Right kidney (tissue), 1 donor: ENCODE measurements around the gene FBXO44.
A peak's percentile ranks its signal among the peaks of the same experiment; 100 is the strongest.

Source experiments
- DNase-seq: peaks from one replicate; pipeline ENCODE4 v3.0.0-alpha.2; 2016

The FBXO44 gene

DNA sequence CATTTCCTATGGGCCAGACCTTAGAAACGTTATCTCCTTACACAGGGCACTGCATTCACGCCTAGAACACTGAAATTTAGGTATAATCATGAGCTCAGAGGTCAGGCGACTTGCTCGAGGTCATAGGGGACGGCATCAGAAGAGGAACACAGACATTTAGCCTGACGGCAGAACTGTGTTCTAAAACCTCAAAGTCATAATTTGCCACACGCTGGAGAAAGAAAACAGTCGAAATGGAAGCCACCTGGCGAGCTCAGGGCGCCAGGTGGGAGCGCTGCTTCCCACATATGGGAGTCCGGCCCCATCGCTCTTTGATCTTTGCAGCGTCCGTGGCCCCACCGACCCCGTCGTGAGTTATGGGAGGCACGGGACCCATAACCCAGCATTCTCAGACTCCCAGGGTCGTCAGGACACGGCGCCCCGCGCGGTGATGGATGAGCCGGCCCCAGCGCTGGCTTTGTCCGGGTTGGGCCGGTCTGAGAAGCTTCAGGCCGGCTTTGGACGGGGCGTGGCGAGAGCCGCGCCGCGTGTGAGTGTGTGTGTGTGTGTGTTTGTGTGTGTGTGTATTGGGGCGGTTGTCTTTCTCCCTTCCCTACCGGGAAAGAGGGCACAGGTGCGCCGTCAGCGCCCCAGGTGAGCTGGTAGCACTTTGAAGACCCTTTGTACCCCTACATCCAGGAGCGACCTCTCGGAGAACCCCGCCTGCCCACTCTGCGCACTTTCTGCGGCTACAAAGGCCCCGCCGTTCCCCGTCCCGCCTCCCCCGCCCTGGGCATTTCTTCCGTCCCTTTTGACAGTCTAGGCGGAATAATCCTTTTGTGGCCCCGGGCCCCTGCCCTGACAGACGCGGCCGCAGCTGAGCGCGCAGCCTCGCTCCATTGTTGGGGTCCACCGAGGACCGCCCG lies 36.0 kb downstream of the FBXO44 start:
- peak; percentile 84 for DNase-seq

DNA sequence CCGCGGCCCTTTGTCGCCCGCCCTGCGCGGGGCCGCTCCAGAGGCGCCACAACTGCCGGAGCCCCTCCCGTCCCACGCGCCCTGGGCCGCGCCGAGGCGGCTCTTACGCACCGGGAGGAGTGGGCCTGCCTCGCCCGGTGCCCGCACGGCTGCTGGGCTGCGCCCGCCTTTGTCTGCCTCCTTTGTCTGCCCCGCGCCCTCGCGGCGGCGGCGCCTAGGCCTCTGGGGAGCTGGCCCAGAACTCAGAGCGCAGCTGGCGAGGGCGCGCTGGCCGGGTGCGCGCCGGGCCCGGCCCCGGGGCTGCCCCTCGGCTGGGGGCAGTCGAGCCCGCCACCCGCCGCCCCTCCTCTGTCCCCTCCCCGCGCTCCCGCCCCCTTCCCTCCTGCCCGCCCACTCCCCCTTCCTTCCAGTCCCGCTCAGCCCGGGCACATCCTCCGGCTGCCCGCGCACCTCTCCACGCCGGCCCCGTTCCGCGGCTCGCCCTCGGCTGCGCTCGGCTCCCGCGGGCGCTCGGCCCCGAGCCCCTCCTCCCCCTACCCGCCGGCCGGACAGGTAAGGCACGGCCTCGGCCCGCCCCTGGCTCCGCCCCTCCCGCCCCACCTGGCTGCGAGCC lies 36.7 kb downstream of the FBXO44 start, which contains the start of gene DRAXIN:
Gene DRAXIN (plus strand): TSS at position 409 of the 613 bp plus-strand sequence. CDS start 14,549 bp downstream, outside the sequence.
- DNase-seq = peak; percentile 80

DNA sequence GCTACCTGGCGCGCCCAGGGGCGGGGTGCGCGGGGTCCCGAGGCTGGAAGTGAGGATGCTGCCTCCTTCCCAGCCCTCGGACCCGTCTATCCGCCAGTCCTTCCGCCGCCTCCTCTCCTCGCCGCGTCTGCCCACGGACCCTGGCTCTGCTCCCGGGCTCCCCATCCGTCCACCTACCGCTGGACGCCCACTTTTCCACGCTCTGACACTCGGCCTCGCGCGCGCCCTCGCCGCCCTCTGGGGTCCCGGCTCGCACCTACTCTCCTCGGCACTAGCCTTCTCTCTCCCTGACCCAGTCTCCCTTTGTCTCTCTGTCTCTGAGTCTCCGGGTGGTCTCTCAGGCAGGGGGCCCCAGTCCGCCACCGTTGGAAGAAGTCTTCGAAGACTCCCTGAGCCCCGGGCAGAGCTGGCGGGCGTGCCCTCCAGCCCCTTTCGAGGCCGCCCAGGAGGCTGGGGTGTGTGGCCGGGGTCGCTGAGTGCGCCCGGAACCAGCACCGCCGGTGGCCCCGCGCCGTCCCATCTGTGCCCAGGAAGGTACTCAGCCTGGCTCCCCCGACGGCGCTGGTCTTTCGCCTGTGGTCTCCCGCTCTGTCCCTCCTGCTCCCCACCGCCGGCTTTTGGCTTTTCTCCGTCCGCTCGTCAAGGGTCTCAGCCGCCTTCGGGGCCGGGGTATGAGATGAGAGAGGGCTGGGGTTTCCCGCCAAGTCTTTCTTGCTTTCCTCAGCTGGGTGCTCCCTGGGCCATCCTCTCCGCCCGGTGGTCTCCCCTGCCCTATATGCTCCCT lies 37.4 kb downstream of the FBXO44 start:
- DNase-seq = peak; percentile 62

DNA sequence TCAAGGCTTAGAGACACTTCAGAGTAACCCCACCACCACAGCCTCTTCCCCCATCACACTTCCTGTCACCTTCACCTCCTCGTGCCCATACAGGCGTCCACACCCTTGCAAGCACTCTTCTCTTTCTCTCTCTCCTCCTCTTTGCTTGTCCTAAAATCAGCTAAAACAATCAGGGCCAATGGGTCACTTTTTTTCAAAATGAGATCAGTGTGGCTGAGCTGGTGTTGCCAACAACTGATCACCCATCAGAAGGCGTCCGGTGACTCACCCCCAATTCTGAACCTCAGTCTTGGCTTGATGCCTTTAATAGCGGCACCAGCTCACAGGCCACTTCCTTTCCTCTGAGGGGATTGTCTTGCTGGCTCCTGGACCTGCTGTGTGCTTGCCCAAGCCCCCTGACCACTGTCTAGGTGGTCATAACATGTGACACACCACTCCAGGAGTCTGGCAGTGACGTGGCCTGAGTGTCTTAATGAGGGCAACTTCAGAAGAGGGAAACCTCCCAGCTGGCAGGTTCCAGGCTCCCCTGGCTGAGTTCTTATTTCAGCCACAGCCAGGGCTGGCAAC lies 38.4 kb downstream of the FBXO44 start:
- DNase-seq = no peak

DNA sequence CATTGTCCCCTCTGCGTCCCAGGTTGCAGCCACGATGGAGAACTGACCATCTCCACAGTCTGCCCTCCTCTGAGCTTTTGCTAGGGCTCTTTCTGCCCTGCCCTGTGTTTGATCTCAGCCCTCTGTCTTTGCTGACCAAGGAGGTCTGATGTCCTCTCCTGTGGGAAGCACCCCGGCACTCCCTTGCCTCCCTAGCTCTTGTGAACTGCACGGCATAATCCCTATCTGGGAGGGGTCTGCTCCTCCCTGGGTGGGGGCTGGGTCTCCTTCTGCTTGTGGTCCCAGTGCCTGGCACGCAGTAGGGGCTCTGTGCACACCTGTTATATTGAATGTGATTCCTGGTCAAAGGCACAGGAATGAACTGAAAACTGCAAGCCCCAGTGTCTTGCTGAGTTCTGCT lies 39.2 kb downstream of the FBXO44 start:
- no peak for DNase-seq

DNA sequence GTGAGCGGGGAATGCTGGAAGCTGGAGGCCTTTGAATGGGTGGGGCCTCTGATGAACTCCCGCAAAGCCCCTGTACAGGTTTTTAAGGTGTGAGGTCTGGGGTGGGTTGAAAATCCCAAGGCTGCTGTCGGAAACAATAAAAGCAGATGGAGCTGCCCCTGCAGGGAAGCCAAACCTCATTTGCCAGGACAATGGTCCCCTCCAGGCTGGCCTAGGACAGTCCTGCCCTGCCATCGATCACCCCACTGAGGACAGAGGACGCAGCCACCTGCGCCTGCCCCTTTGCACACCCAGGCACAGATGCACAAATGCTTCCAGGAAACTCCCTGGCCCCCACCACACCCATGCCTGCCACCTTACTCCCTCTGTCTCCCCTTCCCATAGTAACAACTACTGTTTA lies 41.2 kb downstream of the FBXO44 start:
- no peak for DNase-seq

DNA sequence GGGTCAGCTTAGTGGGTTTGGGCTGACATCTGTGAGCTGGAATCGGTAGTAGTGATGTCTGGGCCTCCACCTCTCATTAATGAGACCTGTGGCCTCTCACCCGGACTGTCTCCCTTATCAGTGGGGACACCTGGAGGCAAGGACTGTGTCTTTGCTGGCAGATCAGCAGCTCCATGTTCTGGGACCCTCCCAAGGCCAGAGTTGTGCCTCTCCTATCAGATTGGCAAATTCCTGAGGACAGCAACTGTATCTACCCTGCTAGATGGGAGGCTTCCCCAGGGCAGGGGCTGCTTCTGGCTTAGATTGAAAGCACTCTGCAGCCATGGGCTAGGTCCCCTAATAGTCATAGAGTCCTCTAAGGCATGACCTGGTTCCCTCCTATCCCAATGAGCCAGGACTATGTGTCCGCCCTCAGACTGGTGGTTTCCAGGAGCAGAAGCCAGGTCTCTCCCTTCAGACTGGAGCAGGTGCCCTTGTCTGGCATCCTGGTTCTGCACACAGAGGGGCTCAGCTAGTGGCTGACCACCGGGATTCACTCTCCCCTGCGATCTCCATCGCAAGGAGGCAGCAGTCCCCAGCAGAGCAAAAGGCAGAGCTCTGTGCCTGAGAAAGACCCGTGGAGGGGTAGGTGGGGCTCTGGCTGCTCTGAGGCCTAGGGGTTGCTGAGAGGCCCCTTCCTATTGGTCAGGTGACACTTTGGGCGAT lies 42.7 kb downstream of the FBXO44 start:
- no peak for DNase-seq

DNA sequence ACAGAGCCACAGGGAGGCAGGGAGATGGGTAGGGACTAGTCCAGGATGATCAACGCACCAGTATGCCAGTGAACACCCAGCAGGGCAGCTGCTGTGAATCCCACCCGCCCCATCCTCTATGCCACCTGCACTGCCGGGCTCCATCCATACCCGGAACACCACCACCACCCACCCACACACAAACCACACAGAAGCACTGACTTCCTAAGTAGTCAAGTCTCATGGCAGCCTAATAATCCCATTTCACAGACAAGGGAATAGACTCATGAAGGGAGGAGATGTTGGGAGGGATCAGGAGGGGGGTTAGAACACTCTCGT lies 43.2 kb downstream of the FBXO44 start:
- no peak for DNase-seq

DNA sequence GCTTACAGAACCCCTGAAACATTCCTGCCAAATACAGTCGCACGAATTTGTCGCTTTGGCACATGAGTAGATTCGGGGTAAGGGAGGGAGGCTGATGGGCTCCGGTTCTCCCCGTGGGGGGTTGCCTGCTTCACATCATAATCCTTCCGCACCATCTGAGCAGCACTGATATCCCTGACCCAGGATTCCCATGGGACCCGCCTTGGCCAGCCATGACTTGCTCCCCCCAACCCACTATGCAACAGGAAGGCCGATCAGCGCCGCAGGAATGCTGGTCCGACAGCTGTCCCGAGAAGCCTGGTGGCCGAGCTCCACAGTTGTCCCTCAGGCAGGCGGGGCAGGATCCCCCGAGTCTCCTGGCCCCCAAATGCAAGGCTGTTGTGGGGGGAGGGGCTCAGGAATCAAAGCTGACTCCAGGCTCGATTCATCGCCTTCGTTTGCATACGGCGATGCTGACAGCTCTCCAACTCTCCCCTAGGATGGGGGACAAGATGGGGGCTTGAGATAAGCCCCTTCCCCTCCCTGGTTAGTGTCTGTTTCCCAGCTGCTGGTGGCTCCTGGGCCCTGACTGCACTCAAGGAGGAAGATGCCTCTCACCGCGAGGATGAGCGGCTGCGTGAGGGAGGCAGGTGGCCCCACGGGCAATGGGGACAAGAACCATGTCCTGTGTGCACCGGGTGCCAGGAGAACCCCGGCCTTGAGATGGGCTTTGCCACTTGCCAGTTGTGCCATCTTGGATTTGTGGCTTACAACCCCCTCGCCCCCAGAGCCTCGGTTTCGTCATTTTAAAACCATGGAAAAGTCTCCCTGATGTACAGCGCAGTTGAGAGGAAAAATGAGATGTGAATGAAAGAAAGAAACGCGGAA lies 46.2 kb downstream of the FBXO44 start:
- no peak for DNase-seq

DNA sequence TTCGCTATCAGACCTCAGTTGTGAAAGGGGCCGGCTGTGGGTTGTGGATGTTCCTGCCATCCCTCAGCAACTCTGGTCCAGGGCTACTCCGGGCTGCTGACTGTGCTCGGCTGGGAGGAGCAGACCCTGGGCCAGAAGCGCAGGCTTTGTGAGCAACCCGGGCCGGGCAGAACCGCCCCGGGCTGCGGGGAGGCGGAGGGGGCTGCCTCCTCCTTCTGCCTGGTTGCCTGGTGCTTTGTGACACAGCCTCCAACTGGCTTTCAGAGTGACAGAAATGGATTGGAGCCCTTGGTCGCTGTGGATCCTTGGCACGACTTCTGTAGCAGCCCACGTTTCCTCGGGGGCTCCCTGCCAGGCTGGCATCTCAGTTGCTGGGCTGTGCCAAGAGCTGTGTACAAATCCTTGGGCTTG lies 46.9 kb downstream of the FBXO44 start:
- DNase-seq = no peak

DNA sequence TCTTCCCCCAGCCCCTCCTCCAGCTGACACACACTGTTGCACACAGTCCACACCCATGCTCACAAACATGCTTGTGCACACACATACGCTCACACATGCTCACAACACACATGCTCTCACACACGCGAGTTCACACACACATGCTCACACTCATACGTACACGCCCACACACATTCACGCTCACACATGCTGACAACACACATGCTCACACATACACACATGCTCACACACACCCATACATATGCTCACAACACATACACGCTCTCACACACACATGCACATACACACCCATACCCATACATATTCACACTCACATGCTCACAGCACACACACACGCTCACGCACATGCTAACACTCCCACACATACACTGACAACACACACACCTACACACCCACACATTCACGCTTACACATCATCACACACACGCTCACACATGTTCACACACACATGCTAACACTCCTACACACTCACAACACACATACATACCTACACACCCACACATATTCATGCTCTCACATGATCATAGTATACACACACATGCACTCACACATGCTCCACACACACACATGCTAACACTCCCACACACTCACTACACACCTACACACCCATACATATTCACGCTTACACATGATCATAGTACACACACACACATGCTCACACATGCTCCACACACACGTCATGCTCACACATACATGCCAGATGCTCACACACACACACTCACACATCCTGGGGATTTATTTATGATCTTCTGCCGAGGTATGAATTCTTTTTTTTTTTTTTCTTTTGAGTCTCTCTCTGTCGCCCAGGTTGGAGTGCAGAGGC lies 47.5 kb downstream of the FBXO44 start:
- no peak for DNase-seq

DNA sequence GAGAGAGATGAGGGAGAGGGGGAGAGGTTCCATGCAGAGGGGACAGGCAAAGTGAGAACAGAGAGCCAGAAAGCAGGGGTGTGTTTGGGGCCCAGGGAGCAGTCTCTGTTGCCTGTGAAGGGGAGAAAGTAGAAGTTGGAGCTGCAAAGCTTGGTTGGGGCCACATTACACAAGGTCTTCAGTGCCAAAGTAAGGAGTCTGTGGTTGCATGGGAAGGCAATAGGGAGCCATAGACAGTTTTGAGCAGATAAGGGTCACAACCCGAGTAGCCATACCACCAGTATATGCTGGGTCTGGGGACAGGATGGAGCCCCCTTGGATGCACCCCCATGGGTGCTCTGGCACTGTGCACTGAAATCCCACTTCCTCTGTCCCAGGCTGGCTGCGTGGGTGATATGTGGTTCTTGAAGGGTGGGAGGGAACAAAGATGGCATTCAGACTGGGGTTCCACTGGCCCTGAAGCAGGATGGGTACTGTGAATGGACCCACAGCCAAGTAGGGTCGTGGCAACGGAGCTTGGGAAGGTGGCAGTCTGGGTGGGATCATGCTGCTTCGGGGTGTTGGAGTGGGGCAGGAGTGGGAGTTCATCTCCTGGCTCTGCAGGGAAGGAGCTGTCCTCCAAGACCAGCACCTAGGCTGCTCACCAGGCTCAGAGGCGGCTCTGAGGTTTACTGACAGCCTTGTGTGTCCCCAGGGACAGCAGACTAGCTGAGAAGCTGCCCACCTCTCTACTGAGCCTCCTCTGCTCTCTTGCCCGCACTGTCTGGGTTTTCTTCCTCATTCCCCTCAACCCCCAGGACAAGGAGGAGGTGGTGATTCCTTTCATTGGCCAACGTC lies 48.9 kb downstream of the FBXO44 start:
- DNase-seq = no peak

DNA sequence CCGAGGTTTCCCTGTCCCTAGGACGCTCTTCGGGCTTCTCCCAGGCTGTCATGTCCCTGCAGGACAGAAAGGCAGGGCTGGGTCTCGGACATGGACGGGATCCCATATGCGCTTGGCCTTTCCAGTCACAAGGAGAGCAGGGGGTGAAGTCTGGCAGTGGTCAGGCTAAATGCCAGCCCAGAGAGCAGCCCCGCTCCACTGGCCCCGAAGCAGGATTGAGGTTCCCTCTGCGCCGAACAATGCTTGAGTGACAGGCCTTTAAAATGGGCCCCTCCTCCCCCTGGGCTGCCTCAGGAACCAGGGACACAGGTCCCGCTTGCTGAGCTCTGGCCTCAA lies 49.5 kb downstream of the FBXO44 start:
- no peak for DNase-seq

DNA sequence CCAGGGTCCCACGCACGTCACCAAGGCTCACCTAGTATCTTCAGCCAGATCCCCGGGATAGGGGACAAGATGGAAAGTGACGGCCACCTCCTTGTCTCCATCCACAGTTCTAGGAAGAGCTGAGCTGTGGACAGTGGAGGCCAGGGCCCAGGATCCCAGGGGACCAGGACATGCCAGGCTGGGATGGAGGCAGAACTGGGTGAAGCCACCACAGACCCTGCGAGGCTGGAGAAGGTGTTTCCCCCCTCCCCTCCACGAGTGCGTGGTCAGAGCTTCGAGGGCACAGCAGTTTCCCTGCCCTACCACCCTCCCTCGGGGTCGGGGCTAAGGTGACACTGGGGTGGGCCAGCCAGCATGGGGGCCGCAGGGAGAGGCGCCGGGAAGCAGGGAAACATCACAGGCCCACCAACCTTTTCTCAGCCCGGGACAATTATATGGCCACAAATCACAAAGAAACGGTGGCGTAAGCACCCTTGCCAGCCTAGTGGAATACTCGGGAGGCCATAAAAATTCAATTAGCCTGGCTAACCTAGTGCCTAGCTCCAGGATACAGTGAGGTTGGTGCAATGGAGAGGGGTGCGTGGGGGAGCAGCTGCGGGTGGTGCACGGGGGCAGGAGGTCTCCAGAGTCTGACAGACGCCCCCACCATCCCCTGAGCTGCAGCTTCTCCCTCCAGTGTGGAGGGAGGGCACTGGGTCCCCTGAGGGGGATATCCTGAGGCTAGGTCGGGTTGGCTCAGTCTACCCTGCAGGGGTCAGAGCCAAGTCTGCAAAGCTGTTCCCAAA lies 50.2 kb downstream of the FBXO44 start:
- no peak for DNase-seq

DNA sequence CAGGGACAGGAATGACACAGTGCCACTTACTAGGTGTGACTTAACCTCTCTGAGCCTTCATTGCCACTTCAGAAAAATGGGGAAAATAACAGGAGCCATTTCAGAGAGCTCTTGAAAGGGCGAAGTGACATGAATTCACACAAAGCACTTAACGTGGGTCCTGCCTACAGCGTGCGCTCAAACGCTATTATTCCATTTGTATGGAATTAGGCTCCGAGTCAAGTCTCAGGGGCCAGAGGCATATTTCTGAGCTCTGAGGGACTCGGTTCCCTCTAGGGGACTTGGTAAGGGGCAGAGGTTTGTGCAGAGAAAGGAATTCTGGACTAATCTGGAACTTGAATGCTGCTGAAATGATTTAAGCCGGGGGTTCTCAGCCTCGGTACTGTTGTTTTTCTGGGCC lies 50.9 kb downstream of the FBXO44 start:
- no peak for DNase-seq

DNA sequence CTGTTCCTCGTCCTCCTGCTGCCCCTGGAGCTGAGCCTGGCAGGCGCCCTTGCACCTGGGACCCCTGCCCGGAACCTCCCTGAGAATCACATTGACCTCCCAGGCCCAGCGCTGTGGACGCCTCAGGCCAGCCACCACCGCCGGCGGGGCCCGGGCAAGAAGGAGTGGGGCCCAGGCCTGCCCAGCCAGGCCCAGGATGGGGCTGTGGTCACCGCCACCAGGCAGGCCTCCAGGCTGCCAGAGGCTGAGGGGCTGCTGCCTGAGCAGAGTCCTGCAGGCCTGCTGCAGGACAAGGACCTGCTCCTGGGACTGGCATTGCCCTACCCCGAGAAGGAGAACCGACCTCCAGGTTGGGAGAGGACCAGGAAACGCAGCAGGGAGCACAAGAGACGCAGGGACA lies 51.6 kb downstream of the FBXO44 start:
- DNase-seq = no peak

DNA sequence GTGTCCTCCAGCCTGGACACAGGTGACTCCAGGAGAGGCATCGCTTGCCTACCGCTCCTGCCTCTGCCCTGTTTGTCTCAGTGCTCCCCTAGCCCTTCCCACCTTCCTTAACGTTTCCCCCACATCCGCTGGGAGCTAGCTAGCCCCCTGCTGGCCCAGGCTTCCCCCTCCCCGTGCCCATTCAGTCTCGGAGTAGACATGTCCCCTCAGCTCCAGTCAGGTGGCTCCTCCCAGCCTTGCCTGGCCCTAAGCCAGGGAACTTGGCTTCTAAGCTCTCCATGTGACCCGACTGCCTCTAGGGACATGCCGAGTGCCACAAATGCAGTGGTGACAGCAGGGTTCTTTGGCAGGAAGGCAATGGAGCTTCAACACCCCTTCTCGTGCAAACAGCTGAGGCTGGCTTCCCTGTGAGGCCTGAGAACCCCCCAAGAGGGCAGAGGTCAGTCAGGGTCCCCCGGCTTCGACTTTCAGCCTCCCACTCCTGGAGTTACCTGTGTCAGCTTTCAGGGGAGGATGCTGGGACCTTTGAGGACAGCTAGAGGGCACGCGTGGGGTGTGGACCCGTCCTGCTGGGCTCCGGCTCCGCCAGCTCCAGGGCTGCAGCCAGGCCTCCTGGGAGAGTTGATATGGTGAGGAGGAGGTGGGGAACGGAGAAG lies 53.1 kb downstream of the FBXO44 start:
- DNase-seq = no peak
